Activated CD4-positive, alpha-beta T cell treated with anti-CD3 and anti-CD28 coated beads, Interleukin-2, amount 50 U/mL, for 1 hour (primary cell): ENCODE data around the gene PPHLN1.

ENCODE experiments used
- DNase-seq: peaks from one replicate; pipeline ENCODE4 v3.0.0-alpha.2; 2020

PPHLN1 gene

GRCh38 chr12:42486407-42486806 is 160.4 kb downstream of the PPHLN1 start:
- DNase-seq: no peak

- DNase-seq: no peak
Measured at GRCh38 chr12:42490261-42490842, 164.4 kb downstream of the PPHLN1 start.
